ENCODE results near the gene LAMA2. TPM values are rescaled to one million over a fixed set of nuclear protein-coding genes. Genes with fewer than 3 reads are reported as not detected.
A peak's percentile ranks its signal among the peaks of the same experiment; 100 is the strongest.

Gene LAMA2
- total RNA-seq, 1 experiment from 2014 or later, result 112 TPM

GRCh38 chr6:129513471-129513870 is 630.5 kb downstream of the LAMA2 start:
- DNase-seq (ENCODE audit: low read depth), result peak; percentile 24

- no peak for DNase-seq (ENCODE audit: low read depth)
Measured at GRCh38 chr6:129515004-129515403, 632.1 kb downstream of the LAMA2 start.

GRCh38 chr6:129516005-129516404 is 633.1 kb downstream of the LAMA2 start:
- DNase-seq (ENCODE audit: low read depth), result no peak

- no peak for DNase-seq (ENCODE audit: low read depth)
Measured at GRCh38 chr6:129516787-129517186, 633.8 kb downstream of the LAMA2 start.

GRCh38 chr6:129517288-129517687 is 634.4 kb downstream of the LAMA2 start:
- DNase-seq (ENCODE audit: low read depth), result no peak

GRCh38 chr6:129519750-129520149 is 636.8 kb downstream of the LAMA2 start:
- DNase-seq (ENCODE audit: low read depth), result no peak

GRCh38 chr6:129521946-129522345 is 639.0 kb downstream of the LAMA2 start:
- no peak for DNase-seq (ENCODE audit: low read depth)

- DNase-seq (ENCODE audit: low read depth), result no peak
Measured at GRCh38 chr6:129523816-129524215, 640.9 kb downstream of the LAMA2 start.

- peak; percentile 73 for DNase-seq (ENCODE audit: low read depth)
Measured at GRCh38 chr6:129525055-129525454, 642.1 kb downstream of the LAMA2 start.

GRCh38 chr6:129534926-129535325 is 652.0 kb downstream of the LAMA2 start:
- no peak for DNase-seq (ENCODE audit: low read depth)

GRCh38 chr6:129536271-129536670 is 653.3 kb downstream of the LAMA2 start:
- no peak for DNase-seq (ENCODE audit: low read depth)

- no peak for DNase-seq (ENCODE audit: low read depth)
Measured at GRCh38 chr6:129539032-129539431, 656.1 kb downstream of the LAMA2 start.

- no peak for DNase-seq (ENCODE audit: low read depth)
Measured at GRCh38 chr6:129542705-129543104, 659.8 kb downstream of the LAMA2 start.

GRCh38 chr6:129543981-129544380 is 661.0 kb downstream of the LAMA2 start:
- DNase-seq (ENCODE audit: low read depth), result peak; percentile 75

GRCh38 chr6:129544892-129545612 is 662.1 kb downstream of the LAMA2 start:
- DNase-seq (ENCODE audit: low read depth), result no peak

- no peak for DNase-seq (ENCODE audit: low read depth)
Measured at GRCh38 chr6:129546702-129547101, 663.8 kb downstream of the LAMA2 start.

GRCh38 chr6:129551486-129551885 is 668.5 kb downstream of the LAMA2 start:
- no peak for DNase-seq (ENCODE audit: low read depth)

- DNase-seq (ENCODE audit: low read depth), result no peak
Measured at GRCh38 chr6:129552413-129552812, 669.5 kb downstream of the LAMA2 start.

- no peak for DNase-seq (ENCODE audit: low read depth)
Measured at GRCh38 chr6:129555206-129555832, 672.4 kb downstream of the LAMA2 start.

GRCh38 chr6:129558248-129558647 is 675.3 kb downstream of the LAMA2 start:
- DNase-seq (ENCODE audit: low read depth), result no peak

- DNase-seq (ENCODE audit: low read depth), result no peak
Measured at GRCh38 chr6:129565366-129565765, 682.4 kb downstream of the LAMA2 start.

- no peak for DNase-seq (ENCODE audit: low read depth)
Measured at GRCh38 chr6:129565811-129566210, 682.9 kb downstream of the LAMA2 start.
